NCI-H2029 (cell line): Measurements from ENCODE around the gene RAB21.
A peak's percentile ranks its signal among the peaks of the same experiment; 100 is the strongest.

Source experiments
- DNase-seq: peaks from one replicate; lab custom pipeline; 2025; lab: John Stamatoyannopoulos, UW

The RAB21 gene, protein sequence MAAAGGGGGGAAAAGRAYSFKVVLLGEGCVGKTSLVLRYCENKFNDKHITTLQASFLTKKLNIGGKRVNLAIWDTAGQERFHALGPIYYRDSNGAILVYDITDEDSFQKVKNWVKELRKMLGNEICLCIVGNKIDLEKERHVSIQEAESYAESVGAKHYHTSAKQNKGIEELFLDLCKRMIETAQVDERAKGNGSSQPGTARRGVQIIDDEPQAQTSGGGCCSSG

DNA sequence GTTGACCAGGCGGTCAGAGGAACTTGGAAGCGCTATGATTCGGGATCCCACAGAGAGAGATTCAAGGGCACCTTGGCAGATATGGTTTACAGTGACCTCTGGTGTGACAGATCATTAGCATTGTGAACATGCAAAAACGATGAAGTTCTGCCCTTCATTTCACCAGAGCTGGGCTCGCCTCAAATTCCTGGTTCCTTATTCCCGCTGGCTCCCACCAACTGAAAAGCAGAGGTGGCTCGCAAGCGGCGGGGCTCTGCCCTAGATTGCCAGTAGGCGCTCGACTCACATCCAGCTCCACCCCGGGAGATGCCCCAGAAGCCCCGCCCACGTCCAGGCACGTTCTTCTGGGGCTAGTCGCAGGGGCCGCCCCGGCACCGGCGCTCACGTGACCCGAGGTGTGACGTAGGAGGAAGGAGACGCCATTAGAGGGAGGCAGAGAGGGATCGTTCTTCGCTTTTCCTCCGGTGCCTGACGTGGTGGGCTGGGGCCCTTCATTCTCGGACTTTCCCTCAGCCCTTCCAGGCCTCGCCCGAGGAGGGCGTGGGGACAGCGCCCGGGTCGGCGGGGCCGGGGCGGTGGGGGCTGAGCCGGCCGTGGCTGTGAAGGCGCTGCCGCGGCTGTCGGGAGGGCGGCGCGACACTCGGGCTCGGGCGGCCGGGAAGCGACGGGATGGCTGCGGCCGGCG lies at the start of gene RAB21:
RAB21 (plus strand) TSS at position 403 of the 685 bp plus-strand sequence; CDS start at position 670, 267 bp downstream.
- DNase-seq = peak; percentile 97

DNA sequence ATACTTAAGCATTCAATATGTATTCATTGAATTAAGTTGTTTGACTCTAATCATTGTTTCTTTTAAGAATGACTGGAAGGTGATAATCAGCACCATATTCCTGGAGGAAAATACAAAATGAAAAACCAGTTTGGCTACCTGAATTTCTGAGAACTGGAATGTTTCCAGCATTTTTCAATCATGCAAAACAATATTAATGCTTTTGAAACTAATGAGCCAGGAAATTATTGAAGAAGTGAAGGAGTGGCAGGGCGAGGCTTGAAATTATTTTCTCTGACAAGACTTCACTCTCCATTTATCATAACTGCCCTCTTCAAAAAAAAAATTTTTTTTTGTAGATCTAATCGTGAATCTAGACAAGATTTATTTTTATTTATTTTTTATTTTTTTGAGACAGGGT lies 49.7 kb upstream of the RAB21 start:
- no peak for DNase-seq

DNA sequence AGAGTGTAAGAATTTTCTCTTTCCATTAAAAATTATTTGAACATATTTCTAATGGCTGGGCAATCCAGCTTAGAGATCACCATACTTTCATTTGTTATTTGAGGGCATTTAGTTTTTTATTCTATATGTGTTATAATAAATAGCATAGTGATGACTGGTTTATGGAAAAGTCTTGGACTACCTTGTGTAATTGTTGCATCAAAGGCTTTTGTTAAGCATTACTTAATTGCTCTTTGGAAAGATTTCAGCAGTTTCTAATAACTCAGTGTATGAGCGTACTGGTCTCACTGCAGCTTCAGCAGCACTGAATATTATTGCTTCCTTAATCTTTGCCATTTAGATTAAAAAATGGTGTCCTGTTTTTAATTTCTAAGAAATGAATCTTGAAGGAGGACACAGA lies 46.0 kb upstream of the RAB21 start:
- DNase-seq = no peak

DNA sequence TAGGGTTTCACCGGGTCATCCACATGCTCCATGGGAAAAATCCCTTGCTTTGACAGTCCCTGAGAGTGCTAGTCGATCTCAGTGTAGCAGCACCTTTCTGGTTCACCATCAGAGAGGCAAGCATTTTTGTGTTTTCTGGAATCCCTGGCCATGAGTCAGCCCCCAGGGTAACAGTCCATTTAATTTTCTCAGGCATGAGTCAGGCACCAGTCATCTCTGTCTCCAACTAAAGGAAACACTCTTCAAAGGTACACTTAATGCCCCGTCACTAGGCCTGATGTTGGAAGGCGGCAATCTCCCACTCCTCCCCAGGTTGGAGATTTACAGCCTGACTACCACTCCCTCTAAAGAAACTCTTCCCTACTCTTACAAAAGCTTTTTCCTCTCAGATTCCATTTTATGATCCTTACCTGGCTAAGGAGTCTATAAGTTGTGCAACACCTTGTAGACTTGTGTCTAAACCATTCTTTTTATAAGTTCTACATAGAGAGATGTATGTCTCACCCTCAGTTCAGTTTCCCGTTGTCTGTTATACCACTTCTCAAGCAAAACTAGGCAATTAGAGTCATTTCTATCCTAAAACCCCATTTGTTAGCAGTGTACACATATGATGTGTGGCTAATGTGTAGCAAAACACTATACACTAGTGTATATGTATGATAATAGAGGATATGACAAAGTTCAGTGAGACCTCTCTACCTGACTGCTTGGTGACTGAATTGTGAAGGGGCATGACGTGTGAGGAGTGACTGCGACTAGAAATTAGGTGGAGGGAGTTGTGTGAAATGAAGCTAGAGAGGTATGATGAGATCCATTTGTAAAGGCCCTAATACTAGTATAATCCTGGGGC lies 44.2 kb upstream of the RAB21 start:
- DNase-seq = no peak

DNA sequence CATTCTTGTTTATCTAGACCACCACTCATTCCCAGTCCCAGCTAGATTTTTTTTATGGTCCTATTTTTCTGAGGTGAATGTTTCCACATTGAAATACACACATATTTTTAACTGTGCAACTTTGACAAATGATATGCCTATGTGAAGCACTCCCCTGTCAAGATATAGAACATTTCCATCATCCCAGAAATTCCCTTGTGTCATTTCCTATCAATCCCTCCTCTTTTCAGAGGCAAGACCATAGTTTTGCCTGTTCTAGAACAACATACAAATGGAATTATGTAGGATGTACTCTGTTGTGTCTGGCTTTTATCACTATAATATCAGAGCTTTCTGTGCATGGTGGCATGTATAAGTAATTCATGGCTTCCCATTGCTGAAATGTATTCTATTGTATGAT lies 36.1 kb upstream of the RAB21 start:
- no peak for DNase-seq

DNA sequence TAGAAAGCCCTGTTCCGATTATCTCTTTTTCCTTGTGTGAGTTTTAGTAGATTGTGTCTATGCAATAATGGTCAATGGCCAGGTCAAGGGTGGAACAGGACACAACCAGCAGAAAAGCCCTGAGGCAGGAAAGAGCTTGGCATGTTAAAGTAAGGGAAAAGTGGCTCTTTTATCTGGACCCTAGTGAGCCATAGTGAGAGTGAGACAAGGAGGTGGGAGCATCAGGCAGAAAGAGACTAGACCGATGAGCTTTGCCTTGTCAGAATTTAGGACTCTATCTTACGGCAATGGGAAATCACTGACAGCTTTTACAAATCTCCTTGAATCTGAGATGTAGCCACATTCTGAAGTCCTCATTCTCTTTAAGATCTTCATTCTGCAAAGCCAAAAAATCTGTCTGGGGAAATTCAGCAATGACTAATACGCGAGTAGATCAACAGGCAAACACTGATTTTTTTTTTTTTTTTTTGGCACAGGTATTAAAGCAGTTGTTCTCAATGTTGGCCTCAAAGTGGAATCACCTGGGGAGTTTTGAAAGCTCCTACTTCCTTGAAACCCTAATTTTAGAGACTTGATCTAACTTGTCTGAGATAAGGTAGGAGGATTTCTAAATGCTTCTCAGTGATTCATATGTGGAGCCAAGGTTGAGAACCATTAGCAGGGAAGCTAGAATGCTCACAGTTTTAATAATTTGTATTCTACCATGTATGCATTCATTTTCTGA lies 34.9 kb upstream of the RAB21 start:
- no peak for DNase-seq

DNA sequence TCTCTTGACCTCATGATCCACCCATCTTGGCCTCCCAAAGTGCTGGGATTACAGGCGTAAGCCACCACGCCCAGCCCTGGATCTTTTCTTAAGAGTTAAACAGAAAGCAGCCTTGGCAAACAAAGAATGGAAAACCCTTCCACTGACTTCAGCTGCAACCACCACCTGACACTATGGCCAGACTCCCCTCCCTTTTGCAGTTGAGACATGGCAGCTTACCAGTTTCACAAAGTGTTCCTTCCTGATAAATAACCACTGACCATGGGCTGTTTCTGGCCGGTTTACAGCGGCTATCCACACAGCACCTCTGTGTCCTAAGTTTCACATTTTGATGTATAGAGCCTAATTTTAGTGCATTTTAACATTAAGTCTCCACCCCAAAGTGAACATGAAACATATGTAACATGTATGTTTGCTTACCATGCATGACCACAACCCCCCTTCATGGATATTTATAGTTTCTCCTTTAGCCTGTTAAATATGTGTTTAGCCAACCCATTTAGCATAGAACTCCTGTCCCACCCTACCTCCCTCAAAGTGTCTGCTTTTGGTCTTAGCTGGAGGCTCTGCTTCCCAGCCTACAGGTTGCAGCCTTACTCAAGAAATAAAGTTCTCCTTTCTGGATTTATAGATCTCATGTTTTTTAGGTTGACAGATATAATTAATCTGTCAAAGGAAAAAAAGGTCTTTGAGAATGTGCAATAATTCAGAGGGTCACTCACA lies 32.7 kb upstream of the RAB21 start:
- DNase-seq = no peak

DNA sequence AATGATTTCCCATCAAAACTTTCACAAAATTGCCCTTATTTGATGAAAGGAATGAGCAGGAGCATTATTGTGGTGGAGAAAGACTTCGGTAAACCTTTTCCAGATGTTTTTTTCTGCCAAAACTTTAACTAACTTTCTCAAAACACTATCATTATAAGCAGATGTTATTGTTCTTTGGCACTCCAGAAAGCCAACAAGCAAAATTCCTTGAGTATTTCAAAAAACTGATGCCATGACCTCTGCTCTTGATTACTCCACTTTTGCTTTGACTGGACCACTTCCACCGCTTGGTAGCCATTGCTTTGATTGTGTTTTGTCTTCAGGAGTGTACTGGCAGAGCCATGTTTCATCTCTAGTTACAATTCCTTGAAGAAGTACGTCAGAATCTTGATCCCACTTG lies 29.7 kb upstream of the RAB21 start:
- DNase-seq = no peak

DNA sequence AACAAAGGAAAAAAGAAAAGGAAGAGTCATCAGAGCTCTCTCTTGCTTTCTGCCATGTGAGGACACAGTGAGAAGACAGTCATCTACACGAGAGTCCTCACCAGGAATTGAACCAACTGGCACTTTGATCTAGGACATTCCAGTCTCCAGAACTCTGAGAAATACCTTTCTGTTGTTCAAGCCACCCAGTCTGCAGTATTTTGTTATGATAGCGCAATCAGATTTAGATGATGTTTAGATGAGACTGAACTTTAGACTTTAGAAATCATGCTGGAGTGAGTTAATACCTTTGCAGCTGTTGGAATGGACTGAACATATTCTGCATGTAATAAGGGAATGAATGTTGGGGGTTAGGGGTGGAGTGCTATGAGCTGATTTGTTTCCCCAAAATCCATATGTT lies 28.1 kb upstream of the RAB21 start:
- no peak for DNase-seq

DNA sequence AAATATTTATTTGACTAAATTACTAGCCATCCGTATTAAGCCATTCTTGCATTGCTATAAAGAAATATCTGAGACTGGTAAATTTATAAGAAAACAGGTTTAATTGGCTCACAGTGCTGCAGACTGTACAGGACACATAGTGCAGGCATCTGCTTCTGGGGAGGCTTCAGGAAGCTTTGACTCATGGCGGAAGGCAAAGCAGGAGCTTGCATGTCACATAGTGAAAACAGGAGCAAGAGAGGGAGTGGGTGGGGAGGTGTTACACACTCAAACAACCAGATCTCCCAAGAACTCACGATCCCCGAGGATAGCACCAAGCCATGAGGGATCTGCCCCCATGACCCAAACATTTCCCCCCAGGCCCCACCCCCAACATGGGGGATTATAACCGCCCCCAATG lies 26.7 kb upstream of the RAB21 start:
- DNase-seq = no peak

DNA sequence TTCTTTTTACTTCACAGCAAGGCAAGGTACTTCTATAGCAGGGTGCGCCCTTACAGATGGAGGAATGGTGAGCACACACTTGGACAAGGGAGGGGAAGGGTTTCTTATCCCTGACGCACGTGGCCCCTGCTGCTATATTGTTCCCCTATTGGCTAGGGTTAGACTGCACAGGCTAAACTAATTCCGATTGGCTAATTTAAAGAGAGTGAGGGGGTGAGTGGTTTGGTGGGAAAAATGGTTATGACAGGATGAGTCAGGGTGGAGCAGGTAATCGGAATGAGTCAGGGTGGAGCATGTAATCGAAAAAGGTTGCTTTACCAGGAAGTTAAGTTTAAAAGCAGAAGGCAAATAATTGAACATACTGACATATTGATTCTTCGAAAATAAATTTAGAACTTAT lies 23.7 kb upstream of the RAB21 start:
- no peak for DNase-seq

DNA sequence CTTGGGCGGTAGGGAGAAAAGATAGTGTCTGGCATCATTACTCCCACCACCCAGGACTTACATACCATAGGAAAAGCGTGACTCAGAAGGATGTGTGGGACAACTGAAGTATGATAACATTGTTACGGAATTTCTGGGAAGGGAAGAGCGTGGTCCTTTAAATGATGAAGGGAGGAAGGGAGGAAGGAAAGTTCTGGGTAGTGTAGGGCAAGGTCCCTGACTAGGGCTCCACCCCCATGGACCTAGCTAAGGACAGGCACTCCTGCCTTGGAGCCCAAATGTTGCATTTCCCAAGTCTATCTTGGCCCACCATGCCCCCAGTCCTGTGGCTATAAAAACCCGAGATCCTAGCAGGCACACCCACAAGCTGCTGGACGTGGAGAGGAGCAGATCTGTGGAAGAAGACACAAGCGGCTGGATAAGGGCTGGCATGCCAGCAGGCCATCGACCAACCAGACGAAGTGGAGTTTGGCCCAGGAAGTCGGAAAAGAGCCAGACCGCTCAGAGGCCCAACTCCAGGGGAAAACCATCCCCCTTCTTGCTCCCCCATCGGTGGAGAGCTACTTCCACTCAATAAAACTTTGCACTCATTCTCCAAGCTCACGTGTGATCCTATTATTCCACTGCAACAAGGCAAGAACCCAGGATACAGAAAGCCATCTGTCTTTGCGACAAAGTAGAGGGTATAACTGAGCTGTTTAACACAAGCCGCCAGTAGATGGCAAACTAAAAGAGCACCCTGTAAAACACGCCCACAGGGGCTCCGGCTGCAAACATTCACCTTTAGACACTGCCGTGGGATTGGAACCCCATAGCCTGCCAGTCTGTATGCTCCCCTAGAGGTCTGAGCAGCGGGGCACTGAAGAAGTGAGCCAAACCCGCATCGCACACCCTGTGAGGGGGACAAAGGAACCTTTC lies 23.0 kb upstream of the RAB21 start:
- no peak for DNase-seq

DNA sequence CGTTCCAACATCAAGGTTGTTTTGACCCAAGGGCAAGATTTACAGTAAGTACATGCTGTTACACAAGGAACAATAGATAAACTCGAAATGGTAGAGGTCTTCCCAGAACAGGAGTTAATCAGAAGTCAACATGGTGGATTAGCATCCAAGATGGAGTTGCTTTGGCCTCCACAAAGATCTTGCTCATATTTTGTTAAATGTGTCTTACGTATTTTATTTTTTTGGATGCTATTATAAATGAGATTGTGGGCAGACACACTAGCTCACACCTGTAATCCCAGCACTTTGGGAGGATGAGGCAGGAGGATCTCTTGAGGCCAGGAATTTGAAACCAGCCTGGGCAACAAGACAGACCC lies 22.3 kb upstream of the RAB21 start:
- DNase-seq = no peak

DNA sequence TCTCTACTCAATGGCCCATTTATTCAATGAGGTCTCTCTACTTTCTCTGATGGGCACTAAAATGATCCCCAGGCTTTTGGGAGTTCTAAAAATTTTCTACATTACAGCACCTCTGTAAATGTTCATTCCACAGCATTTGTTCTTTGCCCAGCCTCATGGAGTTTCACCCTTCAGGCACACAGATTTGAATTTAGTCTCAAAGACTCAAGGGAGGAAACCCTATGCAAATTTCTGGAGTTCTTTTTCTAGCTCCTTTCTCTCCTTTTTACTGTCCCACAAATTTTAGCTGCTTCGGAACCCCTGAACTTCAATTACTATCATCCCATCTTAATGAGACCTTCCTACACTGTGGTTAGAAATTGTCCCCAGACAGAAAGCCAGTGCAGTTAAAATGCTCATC lies 17.5 kb upstream of the RAB21 start:
- DNase-seq = no peak

DNA sequence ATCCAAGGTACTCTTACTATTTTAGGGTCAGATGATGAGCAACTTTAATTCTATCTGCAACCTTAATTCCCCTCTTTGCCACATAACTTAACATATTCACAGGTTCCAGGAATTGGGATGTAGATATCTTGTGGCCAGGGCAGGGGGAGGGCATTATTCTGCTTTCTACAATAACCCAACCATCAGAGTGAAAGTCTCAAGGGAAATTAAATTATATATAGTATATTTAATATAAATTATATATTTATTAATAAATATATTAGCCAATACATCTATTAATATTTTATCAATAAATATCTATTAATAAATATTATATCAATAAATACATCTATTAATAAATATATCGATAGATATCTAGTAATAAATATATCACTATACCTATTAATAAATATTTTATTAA lies 11.7 kb upstream of the RAB21 start:
- DNase-seq = no peak

DNA sequence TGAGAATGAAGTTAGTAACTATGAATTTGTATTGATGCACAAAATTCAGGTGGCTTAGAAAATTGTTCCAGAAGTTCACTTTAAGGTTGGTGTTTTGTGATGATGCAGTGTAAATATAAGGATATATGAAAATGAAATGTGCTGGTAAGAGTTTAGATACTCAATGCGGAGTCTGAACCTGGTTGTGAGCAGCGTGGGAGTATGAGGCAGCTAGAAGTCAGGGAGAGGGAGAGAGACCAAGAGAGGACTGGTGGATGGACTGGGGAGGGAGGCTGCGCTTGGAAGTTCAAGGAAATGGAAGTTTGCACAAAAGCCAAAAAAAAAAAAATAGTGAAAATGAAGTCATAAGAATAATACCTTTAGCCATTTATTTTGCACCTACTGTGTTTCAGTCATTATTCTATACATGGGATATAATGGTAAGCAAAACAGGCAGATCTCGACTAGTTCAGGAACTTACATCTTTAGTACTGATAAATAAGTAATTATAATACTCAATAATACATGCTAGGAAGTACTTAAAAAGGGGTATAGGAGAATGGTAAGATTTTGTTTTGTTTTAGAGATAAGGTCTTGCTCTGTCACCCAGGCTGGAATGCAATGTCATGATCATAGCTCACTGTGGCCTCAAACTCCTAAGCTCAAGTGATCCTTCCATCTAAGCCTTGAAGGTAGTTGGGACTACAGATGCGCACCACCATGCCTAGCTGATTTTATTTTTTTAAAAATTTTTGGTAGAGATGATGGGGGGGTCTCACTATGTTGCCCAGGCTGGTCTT lies 10.0 kb upstream of the RAB21 start:
- DNase-seq = no peak

DNA sequence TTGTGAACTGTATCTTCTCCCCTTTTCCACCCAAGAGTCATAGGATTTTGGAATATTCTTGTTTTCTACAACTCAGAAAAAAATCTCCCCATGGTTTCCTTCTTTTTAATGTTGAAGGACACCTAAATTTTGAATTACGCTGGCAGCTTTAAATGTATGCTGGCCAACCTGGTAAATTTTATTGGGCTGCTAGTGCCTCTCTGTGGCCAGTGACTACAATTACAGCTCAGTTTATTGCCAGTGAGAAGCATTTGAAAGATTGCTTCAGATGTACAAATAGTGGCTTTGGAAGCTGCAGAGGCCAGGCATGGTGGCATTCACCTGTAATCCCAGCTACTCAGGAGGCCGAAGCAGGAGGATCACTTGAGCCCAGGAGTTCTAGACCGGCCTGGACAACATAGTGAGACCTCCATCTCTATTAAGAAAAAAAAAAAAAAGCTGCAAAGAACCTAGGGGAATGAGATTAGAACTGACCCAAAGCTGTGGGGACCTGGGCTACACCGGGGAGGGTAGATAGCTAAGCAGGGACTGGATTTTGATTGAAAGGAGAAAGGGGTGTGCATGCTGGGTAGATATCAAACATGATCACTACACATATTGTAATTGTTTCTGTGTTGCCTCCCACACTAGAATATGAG lies 7.6 kb upstream of the RAB21 start:
- DNase-seq = peak; percentile 30

DNA sequence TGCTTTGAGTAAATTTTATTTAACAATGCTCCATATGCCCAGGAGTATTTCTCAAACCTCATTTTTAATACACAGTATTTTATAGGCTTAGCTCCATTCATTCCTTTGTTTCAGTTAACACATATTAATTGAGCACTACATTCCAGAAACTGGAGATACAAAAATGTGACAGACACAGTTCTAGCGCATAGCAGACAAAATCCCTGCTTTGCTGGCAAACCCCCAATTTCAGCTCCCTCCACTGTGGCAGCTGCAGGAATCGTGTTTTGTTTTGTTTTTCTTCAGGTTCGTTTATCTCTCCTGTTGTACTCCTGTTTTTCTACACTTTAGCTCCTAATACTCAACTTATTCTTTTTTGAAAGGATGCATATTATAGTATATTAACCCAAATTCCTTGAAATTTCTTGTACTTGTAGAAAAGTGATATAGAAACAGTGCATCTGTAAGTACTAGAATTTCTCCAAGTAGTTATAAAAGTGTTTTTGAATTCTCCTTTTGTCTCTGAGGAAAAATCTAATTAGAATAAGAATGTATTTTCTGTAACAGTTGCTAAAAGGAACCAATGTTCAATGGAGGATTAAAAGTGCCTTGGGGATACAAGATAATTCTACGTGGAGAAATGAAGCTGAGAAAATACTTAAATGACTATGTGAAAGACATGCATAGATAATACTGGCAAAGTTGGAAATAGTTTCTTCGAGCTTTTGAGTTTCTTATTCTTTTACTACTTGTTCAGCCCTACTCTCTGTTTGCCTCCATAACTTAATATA lies 6.4 kb upstream of the RAB21 start:
- DNase-seq = no peak

DNA sequence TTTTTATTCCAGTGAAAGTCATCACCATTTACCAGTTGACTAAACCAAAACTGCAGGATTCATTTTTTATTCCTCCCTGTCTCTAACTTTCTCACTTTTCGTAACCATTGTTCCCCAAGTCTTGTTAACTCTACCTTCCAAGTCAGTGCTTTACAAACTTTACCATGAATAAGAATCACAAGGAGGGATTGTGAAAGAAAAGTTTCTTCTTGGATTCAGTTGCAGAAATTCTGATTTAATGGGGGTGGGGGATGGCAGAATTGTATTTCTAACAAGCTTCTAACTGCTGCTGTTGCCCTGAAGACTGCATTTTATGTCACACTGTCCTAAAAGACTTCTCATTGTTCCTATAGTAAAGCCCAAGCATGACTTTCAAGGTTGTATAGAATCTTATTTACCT lies 5.0 kb upstream of the RAB21 start:
- DNase-seq = no peak
